Measurements from ENCODE around the gene TEX11.

DNA sequence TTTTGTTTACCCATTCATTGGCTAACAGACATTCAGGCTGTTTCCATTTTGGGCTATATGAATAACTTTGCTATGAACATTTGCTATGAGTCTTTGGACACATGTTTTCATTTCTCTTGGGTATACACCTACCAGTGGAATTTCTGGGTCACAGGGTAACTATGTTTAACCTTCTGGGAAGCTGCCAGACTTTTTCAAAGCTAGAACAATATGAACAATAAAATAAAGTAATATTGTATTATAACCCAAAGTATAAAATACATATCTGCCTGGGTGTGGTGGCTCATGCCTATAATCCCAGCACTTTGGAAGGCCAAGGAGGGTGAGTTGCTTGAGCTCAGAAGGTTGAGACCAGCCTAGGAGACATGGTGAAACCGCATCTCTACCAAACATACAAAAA lies 373.3 kb downstream of the TEX11 start:
- TF ChIP-seq, protein P1, sequence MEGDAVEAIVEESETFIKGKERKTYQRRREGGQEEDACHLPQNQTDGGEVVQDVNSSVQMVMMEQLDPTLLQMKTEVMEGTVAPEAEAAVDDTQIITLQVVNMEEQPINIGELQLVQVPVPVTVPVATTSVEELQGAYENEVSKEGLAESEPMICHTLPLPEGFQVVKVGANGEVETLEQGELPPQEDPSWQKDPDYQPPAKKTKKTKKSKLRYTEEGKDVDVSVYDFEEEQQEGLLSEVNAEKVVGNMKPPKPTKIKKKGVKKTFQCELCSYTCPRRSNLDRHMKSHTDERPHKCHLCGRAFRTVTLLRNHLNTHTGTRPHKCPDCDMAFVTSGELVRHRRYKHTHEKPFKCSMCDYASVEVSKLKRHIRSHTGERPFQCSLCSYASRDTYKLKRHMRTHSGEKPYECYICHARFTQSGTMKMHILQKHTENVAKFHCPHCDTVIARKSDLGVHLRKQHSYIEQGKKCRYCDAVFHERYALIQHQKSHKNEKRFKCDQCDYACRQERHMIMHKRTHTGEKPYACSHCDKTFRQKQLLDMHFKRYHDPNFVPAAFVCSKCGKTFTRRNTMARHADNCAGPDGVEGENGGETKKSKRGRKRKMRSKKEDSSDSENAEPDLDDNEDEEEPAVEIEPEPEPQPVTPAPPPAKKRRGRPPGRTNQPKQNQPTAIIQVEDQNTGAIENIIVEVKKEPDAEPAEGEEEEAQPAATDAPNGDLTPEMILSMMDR (conservative IDR thresholded peaks at IDR 0.05 in 1 of 2, IDR thresholded peaks at IDR 0.05 in 1 of 2; ENCODE audit: low read depth in 1 of 2, low read length in 2 of 2), result no peak
- TF ChIP-seq EZH2 (IDR thresholded peaks at IDR 0.05; ENCODE audit: low read length, missing control alignments), result no peak
